Measurements from ENCODE around the gene TNNT3. TPM values are rescaled to one million over a fixed set of nuclear protein-coding genes. Genes with fewer than 3 reads are reported as not detected.

TNNT3 gene
- total RNA-seq (0.60 TPM), polyA plus RNA-seq (ENCODE audit: insufficient read depth, low read depth, low replicate concordance) (not detected)
- long read RNA-seq, donor 1, result 0 reads
- long read RNA-seq, donor 2, result 0 reads
- long read RNA-seq, donor 3, result 0 reads
- long read RNA-seq, donor 4, result 0 reads
- long read RNA-seq, donor 5, result 0 reads
- long read RNA-seq, donor 6, result 0 reads
- long read RNA-seq, donor 7, partial matches to known transcripts, result 1 of 1 reads
- long read RNA-seq, donor 7, other reads (novel, unspliced or antisense), result 0 of 1 reads
- long read RNA-seq, donor 8, result 0 reads
- long read RNA-seq, donor 9, result 0 reads
- long read RNA-seq, donor 10, result 0 reads

DNA sequence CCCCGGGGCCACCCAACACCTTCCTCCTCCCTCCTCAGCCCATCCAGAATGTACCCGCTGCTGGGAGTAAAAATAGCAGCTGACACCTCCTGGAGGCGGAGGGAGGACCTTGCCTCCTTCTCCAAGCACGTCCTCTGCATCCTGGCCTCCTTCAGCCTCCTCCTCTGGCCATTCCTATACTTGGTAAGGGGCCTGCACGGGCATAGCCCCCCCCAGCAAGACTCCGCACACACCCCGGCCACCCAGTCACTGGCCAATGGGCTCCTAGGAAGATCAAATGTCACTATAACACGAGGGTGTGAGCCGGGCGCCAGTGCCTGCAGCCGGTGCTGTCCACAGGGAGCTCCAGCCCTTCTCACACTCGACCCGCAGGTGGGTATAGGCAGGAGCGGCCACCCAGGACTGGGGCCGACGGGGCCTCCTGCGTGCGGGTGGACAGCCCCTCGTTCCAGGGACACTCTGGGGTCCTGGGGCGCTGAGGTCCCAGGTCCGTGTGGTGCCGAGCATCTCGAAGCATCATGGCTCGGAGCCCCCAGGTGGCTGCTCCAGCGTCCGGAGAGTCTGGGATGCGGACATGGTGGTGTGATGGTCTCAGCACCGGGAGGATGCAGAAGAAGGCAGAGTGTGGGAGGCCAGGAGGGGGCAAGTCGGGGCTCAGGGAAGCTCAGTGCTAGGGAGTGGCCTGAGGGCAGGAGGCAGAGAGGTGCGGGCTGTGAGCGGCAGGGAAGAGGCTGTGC lies at the start of gene TNNT3:
TNNT3 (plus strand) TSS at position 313 of the 737 bp plus-strand sequence. CDS start 3,172 bp downstream, outside the sequence.
- Histone ChIP-seq H3K4me3 (ENCODE audit: low read length in 3 of 3) (no peak within 1 kb of the TSS), H3K9me3 (ENCODE audit: control insufficient read depth in 2 of 3, insufficient read depth in 1 of 3, low read length in 3 of 3) (no peaks in the 10 kb centered on the region), H3K27ac (ENCODE audit: low read depth in 2 of 2, low read length in 2 of 2) (no peak within 1 kb of the TSS), H3K27me3 (ENCODE audit: control insufficient read depth, insufficient read depth, low read length) (no peaks in the 10 kb centered on the region), H3K4me1 (ENCODE audit: control insufficient read depth in 2 of 3, insufficient read depth in 2 of 3, low read depth in 1 of 3, low read length in 3 of 3) (no peaks in the 10 kb centered on the region), H3K36me3 (ENCODE audit: control insufficient read depth in 2 of 3, insufficient read depth in 3 of 3, low read length in 3 of 3) (no peaks in the 10 kb centered on the region), H3K9ac (ENCODE audit: low read length in 3 of 3) (no peak within 1 kb of the TSS)
- no peak for FAIRE-seq
- DNase-seq, result peak in 1 of 5 donors; percentile 56
- intact Hi-C loops (cut with DNase I), result no loop called here
- no peak for TF ChIP-seq CTCF (IDR thresholded peaks at IDR 0.05; ENCODE audit: borderline replicate concordance, extremely low read depth, insufficient read depth)

GRCh38 chr11:1870326-1870696 lies 49.2 kb upstream of the TNNT3 start:
- DNase-seq (peak in 1 of 5 donors; percentile 65), FAIRE-seq (no peak)
- H3K27ac ChIP-seq (ENCODE audit: low read depth in 2 of 2, low read length in 2 of 2), result no peak overlapping the region
- TF ChIP-seq CTCF (IDR thresholded peaks at IDR 0.05; ENCODE audit: borderline replicate concordance, extremely low read depth, insufficient read depth), result no peak
- H3K9me3 ChIP-seq (ENCODE audit: control insufficient read depth in 2 of 3, insufficient read depth in 1 of 3, low read length in 3 of 3), result no peaks in the 10 kb centered on the region
- no peak overlapping the region for H3K9ac ChIP-seq (ENCODE audit: low read length in 3 of 3)
- H3K27me3 ChIP-seq (ENCODE audit: control insufficient read depth, insufficient read depth, low read length), result no peaks in the 10 kb centered on the region
- H3K4me1 ChIP-seq (ENCODE audit: control insufficient read depth in 2 of 3, insufficient read depth in 2 of 3, low read depth in 1 of 3, low read length in 3 of 3), result no peaks in the 10 kb centered on the region
- no peaks in the 10 kb centered on the region for H3K36me3 ChIP-seq (ENCODE audit: control insufficient read depth in 2 of 3, insufficient read depth in 3 of 3, low read length in 3 of 3)
- intact Hi-C loops (cut with DNase I), result no loop called here
- no peak overlapping the region for H3K4me3 ChIP-seq (ENCODE audit: low read length in 3 of 3)

DNA sequence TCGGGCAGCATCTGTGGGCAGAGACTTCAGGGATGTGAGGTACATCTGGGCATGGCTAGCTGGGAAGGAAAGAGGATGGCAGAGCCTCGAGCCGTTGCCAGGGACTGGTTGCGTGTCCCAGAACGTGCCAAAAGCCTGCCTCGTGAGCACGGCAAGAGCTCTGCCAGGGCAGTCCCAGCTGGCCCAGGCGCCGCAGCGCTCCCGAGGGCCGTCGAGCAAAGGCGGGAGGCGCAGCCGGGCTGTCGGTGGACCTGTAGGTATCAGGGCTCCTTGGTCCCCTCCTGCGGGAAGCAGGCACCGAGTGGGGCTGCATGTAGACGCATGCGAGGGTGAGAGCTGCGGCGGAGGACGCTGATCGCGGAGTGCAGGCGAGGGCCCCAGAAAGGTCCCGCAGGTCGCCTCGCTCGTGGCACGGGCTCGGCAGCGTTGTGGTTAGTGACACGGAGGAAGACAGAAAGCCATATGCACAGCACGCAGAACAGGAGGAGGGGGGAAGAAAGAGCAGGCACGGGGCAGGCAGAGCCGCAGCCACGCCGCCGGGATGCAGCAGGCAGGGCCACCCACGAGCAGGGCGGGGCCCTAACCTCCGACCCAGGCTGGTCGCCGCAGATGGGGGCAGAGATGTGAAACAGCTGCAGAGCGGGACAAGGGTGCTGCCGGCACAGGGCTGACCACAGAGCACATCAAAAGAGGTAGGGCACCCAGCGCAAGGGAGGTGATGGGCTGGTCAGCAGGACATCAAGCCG lies 48.6 kb upstream of the TNNT3 start:
- Histone ChIP-seq H3K4me3 (ENCODE audit: low read length in 3 of 3) (no peak overlapping the region), H3K9me3 (ENCODE audit: control insufficient read depth in 2 of 3, insufficient read depth in 1 of 3, low read length in 3 of 3) (no peaks in the 10 kb centered on the region), H3K4me1 (ENCODE audit: control insufficient read depth in 2 of 3, insufficient read depth in 2 of 3, low read depth in 1 of 3, low read length in 3 of 3) (no peaks in the 10 kb centered on the region), H3K9ac (ENCODE audit: low read length in 3 of 3) (no peak overlapping the region), H3K36me3 (ENCODE audit: control insufficient read depth in 2 of 3, insufficient read depth in 3 of 3, low read length in 3 of 3) (no peaks in the 10 kb centered on the region), H3K27me3 (ENCODE audit: control insufficient read depth, insufficient read depth, low read length) (no peaks in the 10 kb centered on the region), H3K27ac (ENCODE audit: low read depth in 2 of 2, low read length in 2 of 2) (no peak overlapping the region)
- intact Hi-C loops (cut with DNase I), result no loop called here
- FAIRE-seq (no peak), DNase-seq (peak in 1 of 5 donors; percentile 68)
- no peak for TF ChIP-seq CTCF (IDR thresholded peaks at IDR 0.05; ENCODE audit: borderline replicate concordance, extremely low read depth, insufficient read depth)

Measured in kidney (tissue), 22 donors.